A673 (cell line): ENCODE results near the gene VENTX. TPM values are rescaled to one million over a fixed set of nuclear protein-coding genes. Genes with fewer than 3 reads are reported as not detected.

ENCODE experiments used
- BruUV-seq: library from RNA; stranded (reverse); fragments of 400-500 nt; replicated peaks from 2 replicates; lab custom pipeline; 2021; lab: Mats Ljungman, UMichigan
- CTCF ChIA-PET: fragments of 300-600 bp; sonication (Branson Sonifier 250); formaldehyde crosslinking; loops from one replicate; lab custom pipeline; 2022; ENCODE audit warnings: antibody characterized with exemption; lab: Charles Lee
- POLR2A ChIA-PET: fragments of 300-600 bp; sonication (Branson Sonifier 250); formaldehyde crosslinking; loops from one replicate; lab custom pipeline; 2022; ENCODE audit warnings: antibody characterized with exemption; ENCODE audit not compliant: low non-redundant PET; lab: Charles Lee
- DNase-seq: peaks from one replicate; pipeline ENCODE4 v3.0.0-alpha.2; 2015; ENCODE audit warnings: low spot score
- H3K27ac ChIP-seq: fragments of 200-600 bp; sonication (generic); 2 replicates; pipeline ENCODE4 v1.5.1; 2016; ENCODE audit warnings: mixed run types, low read depth, mild to moderate bottlenecking, mixed read lengths, antibody characterized with exemption, low read length; ENCODE audit not compliant: poor library complexity, severe bottlenecking
- H3K27me3 ChIP-seq: fragments of 200-600 bp; sonication (generic); replicated peaks from 2 replicates; pipeline ENCODE4 v1.6.1; 2017; ENCODE audit warnings: mixed run types, low read depth, mild to moderate bottlenecking, mixed read lengths, antibody characterized with exemption, low read length; ENCODE audit not compliant: insufficient read depth, poor library complexity
- H3K36me3 ChIP-seq: fragments of 200-600 bp; sonication (generic); 2 replicates; pipeline ENCODE4 v1.6.1; 2016; ENCODE audit warnings: mixed run types, mild to moderate bottlenecking, mixed read lengths, antibody characterized with exemption, low read length; ENCODE audit not compliant: insufficient read depth, poor library complexity, severe bottlenecking
- H3K4me1 ChIP-seq: fragments of 200-600 bp; sonication (generic); 2 replicates; pipeline ENCODE4 v1.6.1; 2017; ENCODE audit warnings: mixed run types, mild to moderate bottlenecking, mixed read lengths, antibody characterized with exemption, low read length; ENCODE audit not compliant: insufficient read depth, poor library complexity, severe bottlenecking
- H3K4me3 ChIP-seq: fragments of 200-600 bp; sonication (generic); 2 replicates; pipeline ENCODE4 v1.5.1; 2016; ENCODE audit warnings: low read depth, mixed run types, mild to moderate bottlenecking, mixed read lengths, low read length; ENCODE audit not compliant: poor library complexity, severe bottlenecking
- H3K9me3 ChIP-seq: fragments of 200-600 bp; sonication (generic); 2 replicates; pipeline ENCODE4 v1.6.1; 2016; ENCODE audit warnings: mixed run types, low read depth, mild to moderate bottlenecking, mixed read lengths, antibody characterized with exemption, low read length; ENCODE audit not compliant: poor library complexity, severe bottlenecking
- CTCF ChIP-seq: fragments of 300-800, 200-600 bp; sonication (generic); conservative IDR thresholded peaks from 2 replicates; pipeline ENCODE4 v1.5.1; 2017; ENCODE audit warnings: low read depth, mild to moderate bottlenecking, antibody characterized with exemption, low read length, moderate library complexity, mixed read lengths
- EZH2 ChIP-seq: fragments of 200-600 bp; sonication (generic); IDR thresholded peaks from 2 replicates; pipeline ENCODE4 v1.6.1; 2017; ENCODE audit warnings: borderline replicate concordance, low read depth, mild to moderate bottlenecking, mixed read lengths, antibody characterized with exemption, low read length; ENCODE audit not compliant: poor library complexity, severe bottlenecking
- intact Hi-C: fragments of 100-400 bp; cut with micrococcal nuclease; formaldehyde crosslinking; loops from one replicate; pipeline ENCODE4 v1.10.0; 2022; ENCODE audit not compliant: unreplicated experiment
- total RNA-seq: library from RNA; stranded (reverse); gene quantifications from 2 replicates; pipeline ENCODE4 v1.2.3, GENCODE V29; 2021

VENTX gene
- total RNA-seq, 1 experiment from 2014 or later: not detected

- BruUV-seq: no TSS peak
- DNase-seq: no peak
- H3K4me1 ChIP-seq: no peaks in the 10 kb centered on the region
- H3K4me3 ChIP-seq: no peak overlapping the region
- H3K36me3 ChIP-seq: no peaks in the 10 kb centered on the region
- peaks cover 77% of the 10 kb centered on the region for H3K27me3 ChIP-seq
- TF ChIP-seq EZH2 (no peak), CTCF (no peak)
- ChIA-PET CTCF (interaction anchor here (0.7 kb wide), 1 partner anchor 11 kb away, joined by 4 read pairs; no protein-coding TSS in a partner anchor), POLR2A (no interaction called here)
- H3K27ac ChIP-seq: no peak overlapping the region
- intact Hi-C loops: no loop called here
- no peaks in the 10 kb centered on the region for H3K9me3 ChIP-seq
Observed at GRCh38 chr10:133227256-133227655, 10.4 kb upstream of the VENTX start.

- ChIA-PET POLR2A (no interaction called here), CTCF (no interaction called here)
- Histone ChIP-seq H3K4me3 (no peak overlapping the region), H3K27me3 (peaks cover 92% of the 10 kb centered on the region), H3K36me3 (no peaks in the 10 kb centered on the region), H3K9me3 (no peaks in the 10 kb centered on the region), H3K4me1 (no peaks in the 10 kb centered on the region), H3K27ac (no peak overlapping the region)
- DNase-seq: no peak
- TF ChIP-seq EZH2 (peak; percentile 89), CTCF (no peak)
- no TSS peak for BruUV-seq
- intact Hi-C loops: no loop called here
Observed at GRCh38 chr10:133229265-133230043, 8.2 kb upstream of the VENTX start.

GRCh38 chr10:133230044-133230361 is 7.7 kb upstream of the VENTX start, which contains the start of gene UTF1:
Gene UTF1 (plus strand): TSS chr10:133230217. CDS start chr10:133230289, 72 bp downstream.
- TF ChIP-seq CTCF: no peak
- no peak for TF ChIP-seq EZH2
- DNase-seq: no peak
- Histone ChIP-seq H3K4me3 (no peak within 1 kb of the TSS), H3K27me3 (peaks cover 91% of the 10 kb centered on the region), H3K36me3 (no peaks in the 10 kb centered on the region), H3K4me1 (no peaks in the 10 kb centered on the region), H3K27ac (no peak within 1 kb of the TSS), H3K9me3 (no peaks in the 10 kb centered on the region)
- CTCF ChIA-PET: no interaction called here
- BruUV-seq: no TSS peak
- POLR2A ChIA-PET: no interaction called here
- intact Hi-C loops: no loop called here
